Right atrium auricular region (tissue), 2 donors: ENCODE results near the gene SGCG. TPM values are rescaled to one million over a fixed set of nuclear protein-coding genes. Genes with fewer than 3 reads are reported as not detected.

ENCODE experiments used
- DNase-seq: peaks from one replicate; pipeline ENCODE4 v3.0.0-alpha.2; 2019; ENCODE audit warnings: low spot score
- H3K27ac ChIP-seq, 2 donors: fragments of 200-600 bp; sonication (generic); 1 replicate in 1 of 2; 2 replicates in 1 of 2; pipeline ENCODE4 v1.5.1; 2016 to 2019
- H3K27me3 ChIP-seq, 2 donors: fragments of 200-600 bp; sonication (generic); one replicate each; pipeline versions ENCODE4 v1.5.1 to v1.6.0; 2017 to 2019
- H3K36me3 ChIP-seq: fragments of 200-600 bp; sonication (generic); one replicate; pipeline ENCODE4 v1.5.1; 2016
- H3K4me1 ChIP-seq, 2 donors: fragments of 200-600 bp; sonication (generic); one replicate each; pipeline versions ENCODE4 v1.5.1 to v1.6.0; 2017 to 2019
- H3K4me3 ChIP-seq, 2 donors: fragments of 200-600 bp; sonication (generic); 1 replicate in 1 of 2; 2 replicates in 1 of 2; pipeline ENCODE4 v1.5.1; 2017 to 2019; ENCODE audit warnings: mild to moderate bottlenecking in 1 of 2, moderate library complexity in 1 of 2
- H3K9me3 ChIP-seq, 2 donors: fragments of 200-600 bp; sonication (generic); one replicate each; pipeline ENCODE4 v1.5.1; 2019
- CTCF ChIP-seq, 2 donors: fragments of 200-600 bp; sonication (generic); IDR thresholded peaks; one replicate each; pipeline ENCODE4 v1.5.1; 2019; ENCODE audit warnings: antibody characterized with exemption in 2 of 2
- total RNA-seq, 2 donors: library from RNA; depleted of rRNA; stranded (reverse); fragments of >200 nt; gene quantifications; one replicate each; pipeline ENCODE4 v1.1.0, GENCODE V29; 2016

The SGCG gene
- total RNA-seq, 2 donors from 2014 or later, result 88.2 to 123 TPM

DNA sequence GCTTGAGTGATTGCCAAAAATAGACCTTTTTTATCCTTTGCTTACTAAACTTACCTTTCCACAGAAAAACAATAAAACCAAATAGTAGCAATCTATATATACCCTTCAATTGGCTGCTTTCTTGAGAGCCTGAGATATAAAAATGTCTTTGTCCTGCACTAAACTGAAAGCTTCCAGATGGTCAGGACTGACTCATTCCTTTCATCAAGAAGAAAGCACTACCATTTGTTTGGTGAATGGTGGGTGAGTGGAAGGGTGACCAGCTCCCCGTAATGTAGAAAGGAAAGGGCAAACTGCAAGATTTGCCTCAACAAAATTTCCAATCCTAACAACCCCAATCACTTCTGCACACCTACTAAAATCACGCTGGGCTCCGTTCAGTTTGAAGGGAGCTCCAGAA, 184.9 kb downstream of the SGCG start:
- Histone ChIP-seq H3K27ac (no peak overlapping the region), H3K4me3 (no peak overlapping the region), H3K4me1 (peaks cover 0 to 7% of the 10 kb centered on the region in 2 donors), H3K36me3 (peaks cover 79% of the 10 kb centered on the region), H3K27me3 (no peaks in the 10 kb centered on the region), H3K9me3 (no peaks in the 10 kb centered on the region)
- no peak for DNase-seq
- TF ChIP-seq CTCF (IDR thresholded peaks at IDR 0.05), result no peak

DNA sequence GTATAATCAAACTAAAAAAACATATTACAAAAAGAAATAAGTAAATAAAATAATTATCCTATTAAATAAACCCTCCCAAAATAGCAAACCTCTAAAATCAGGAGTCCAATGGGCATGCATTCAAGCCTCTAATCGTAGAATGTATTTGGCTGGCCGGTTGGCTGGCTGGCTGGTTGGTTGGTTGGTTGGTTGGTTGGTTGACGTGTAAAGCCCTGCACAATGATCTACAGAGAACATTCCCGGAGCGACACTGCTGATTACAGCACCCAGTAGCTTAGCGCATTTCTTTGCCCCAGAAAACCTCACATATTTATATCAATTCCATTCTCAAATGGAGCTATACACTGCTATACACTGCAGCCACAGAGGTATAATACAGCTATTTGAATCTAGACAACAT, 187.1 kb downstream of the SGCG start:
- Histone ChIP-seq H3K36me3 (peaks cover 72% of the 10 kb centered on the region), H3K27ac (no peak overlapping the region), H3K9me3 (no peaks in the 10 kb centered on the region), H3K27me3 (no peaks in the 10 kb centered on the region), H3K4me1 (peaks cover 0 to 6% of the 10 kb centered on the region in 2 donors), H3K4me3 (no peak overlapping the region)
- DNase-seq, result no peak
- no peak for TF ChIP-seq CTCF (IDR thresholded peaks at IDR 0.05)

GRCh38 chr13:23372264-23372906, 191.6 kb downstream of the SGCG start:
- no peak overlapping the region for H3K4me3 ChIP-seq
- no peaks in the 10 kb centered on the region for H3K27me3 ChIP-seq
- TF ChIP-seq CTCF (IDR thresholded peaks at IDR 0.05), result no peak
- H3K36me3 ChIP-seq, result peaks cover 30% of the 10 kb centered on the region
- no peak for DNase-seq
- H3K27ac ChIP-seq, result peak overlapping the region in 1 of 2 donors; percentile 11
- no peaks in the 10 kb centered on the region for H3K9me3 ChIP-seq
- peaks cover 0 to 37% of the 10 kb centered on the region in 2 donors for H3K4me1 ChIP-seq
